ENCODE measurements around the gene NPEPL1. TPM values are rescaled to one million over a fixed set of nuclear protein-coding genes. Genes with fewer than 3 reads are reported as not detected.

Gene NPEPL1
- total RNA-seq, 1 donor from 2014 or later, result 68.3 TPM

- Histone ChIP-seq H3K36me3 (peaks cover 34 to 51% of the 10 kb centered on the region in 2 donors), H3K27me3 (no peaks in the 10 kb centered on the region), H3K9me3 (no peaks in the 10 kb centered on the region), H3K27ac (no peak overlapping the region), H3K4me3 (no peak overlapping the region), H3K4me1 (peaks cover 9 to 15% of the 10 kb centered on the region in 2 donors)
- intact Hi-C loops (cut with DNase I), result no loop called here
- no peak for DNase-seq (ENCODE audit: low spot score in 2 of 2)
- no peak for TF ChIP-seq CTCF (IDR thresholded peaks at IDR 0.05)
Observed at GRCh38 chr20:58697867-58698703, 5.5 kb downstream of the NPEPL1 start.

- Histone ChIP-seq H3K9me3 (no peaks in the 10 kb centered on the region), H3K27ac (peak overlapping the region in 1 of 2 donors; percentile 14), H3K4me3 (no peak overlapping the region), H3K27me3 (no peaks in the 10 kb centered on the region), H3K36me3 (peaks cover 42 to 60% of the 10 kb centered on the region in 2 donors), H3K4me1 (peaks cover under 1 to 7% of the 10 kb centered on the region in 2 donors)
- no peak for DNase-seq (ENCODE audit: low spot score in 2 of 2)
- no peak for TF ChIP-seq CTCF (IDR thresholded peaks at IDR 0.05)
- intact Hi-C loops (cut with DNase I), result no loop called here
Observed at GRCh38 chr20:58698741-58699622, 6.4 kb downstream of the NPEPL1 start.

GRCh38 chr20:58699623-58700107, 7.1 kb downstream of the NPEPL1 start:
- peaks cover 48 to 63% of the 10 kb centered on the region in 2 donors for H3K36me3 ChIP-seq

GRCh38 chr20:58700121-58700821, 7.7 kb downstream of the NPEPL1 start:
- no peak for DNase-seq (ENCODE audit: low spot score in 2 of 2)
- intact Hi-C loops (cut with DNase I), result no loop called here
- no peaks in the 10 kb centered on the region for H3K4me1 ChIP-seq
- peak overlapping the region in 1 of 2 donors; percentile 20 for H3K27ac ChIP-seq
- no peaks in the 10 kb centered on the region for H3K27me3 ChIP-seq
- peaks cover 50 to 61% of the 10 kb centered on the region in 2 donors for H3K36me3 ChIP-seq
- TF ChIP-seq CTCF (IDR thresholded peaks at IDR 0.05), result no peak
- H3K4me3 ChIP-seq, result no peak overlapping the region
- H3K9me3 ChIP-seq, result no peaks in the 10 kb centered on the region

More at GRCh38 chr20:58699623-58700107, 7.1 kb downstream of the NPEPL1 start:
- Histone ChIP-seq H3K4me3 (no peak overlapping the region), H3K27ac (no peak overlapping the region), H3K4me1 (peaks cover 0 to 1% of the 10 kb centered on the region in 2 donors), H3K9me3 (no peaks in the 10 kb centered on the region), H3K27me3 (no peaks in the 10 kb centered on the region)
- TF ChIP-seq CTCF (IDR thresholded peaks at IDR 0.05), result no peak
- no peak for DNase-seq (ENCODE audit: low spot score in 2 of 2)
- intact Hi-C loops (cut with DNase I), result no loop called here

- no peak for TF ChIP-seq CTCF (IDR thresholded peaks at IDR 0.05)
- H3K36me3 ChIP-seq, result peaks cover 47 to 61% of the 10 kb centered on the region in 2 donors
- DNase-seq (ENCODE audit: low spot score in 2 of 2), result no peak
- H3K27ac ChIP-seq, result peak overlapping the region in 1 of 2 donors; percentile 20
- intact Hi-C loops (cut with DNase I), result no loop called here
- no peak overlapping the region for H3K4me3 ChIP-seq
- H3K9me3 ChIP-seq, result no peaks in the 10 kb centered on the region
- H3K27me3 ChIP-seq, result no peaks in the 10 kb centered on the region
- H3K4me1 ChIP-seq, result no peaks in the 10 kb centered on the region
Observed at GRCh38 chr20:58700823-58701222, 8.2 kb downstream of the NPEPL1 start.
